ENCODE results near the gene OR10A7.
"Not testable (repeated sequence)": the region's sequence is repeated elsewhere in the genome, so short reads cannot be mapped to it uniquely, and the experiment has no call there.

The OR10A7 gene, protein sequence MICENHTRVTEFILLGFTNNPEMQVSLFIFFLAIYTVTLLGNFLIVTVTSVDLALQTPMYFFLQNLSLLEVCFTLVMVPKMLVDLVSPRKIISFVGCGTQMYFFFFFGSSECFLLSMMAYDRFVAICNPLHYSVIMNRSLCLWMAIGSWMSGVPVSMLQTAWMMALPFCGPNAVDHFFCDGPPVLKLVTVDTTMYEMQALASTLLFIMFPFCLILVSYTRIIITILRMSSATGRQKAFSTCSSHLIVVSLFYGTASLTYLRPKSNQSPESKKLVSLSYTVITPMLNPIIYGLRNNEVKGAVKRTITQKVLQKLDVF

DNA sequence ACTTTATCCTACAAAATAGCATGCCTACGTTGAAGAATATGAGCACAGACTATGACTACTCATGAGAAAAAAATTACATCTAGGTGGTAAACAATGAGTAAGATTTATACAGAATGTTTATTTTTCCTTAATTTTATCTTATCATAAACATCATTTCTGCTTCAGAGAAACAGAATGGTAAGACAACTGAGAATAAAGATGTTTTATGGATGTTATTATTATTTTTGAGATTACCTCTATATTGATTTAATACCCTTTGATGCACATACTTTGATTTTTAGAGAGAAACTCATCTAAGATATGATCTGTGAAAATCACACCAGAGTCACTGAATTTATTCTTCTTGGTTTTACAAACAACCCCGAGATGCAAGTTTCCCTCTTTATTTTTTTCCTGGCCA lies at the start of gene OR10A7:
TSS of gene OR10A7 (plus strand) at position 301 of the 400 bp plus-strand sequence. CDS start at position 301, 0 bp downstream.
- no peak for DNase-seq (ENCODE audit: low spot score)

DNA sequence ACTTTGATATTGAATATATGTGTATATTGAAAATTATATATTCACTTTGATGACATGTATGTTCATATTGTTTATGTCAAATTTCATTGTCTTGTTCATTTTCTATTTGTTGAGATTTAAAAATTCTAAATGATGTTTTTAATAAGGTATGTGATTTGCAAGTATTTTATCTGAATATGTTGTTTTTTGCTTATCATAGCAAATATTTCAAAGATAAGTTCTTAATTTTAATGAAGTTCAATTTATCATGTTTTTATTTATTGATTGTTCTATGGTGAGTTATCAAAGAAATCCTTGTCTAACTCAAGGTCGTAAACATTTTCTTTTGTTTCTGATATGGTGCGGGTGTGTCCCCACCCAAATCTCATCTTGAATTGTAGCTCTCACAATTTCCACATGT lies 49.4 kb upstream of the OR10A7 start:
- no peak for DNase-seq (ENCODE audit: low spot score)

DNA sequence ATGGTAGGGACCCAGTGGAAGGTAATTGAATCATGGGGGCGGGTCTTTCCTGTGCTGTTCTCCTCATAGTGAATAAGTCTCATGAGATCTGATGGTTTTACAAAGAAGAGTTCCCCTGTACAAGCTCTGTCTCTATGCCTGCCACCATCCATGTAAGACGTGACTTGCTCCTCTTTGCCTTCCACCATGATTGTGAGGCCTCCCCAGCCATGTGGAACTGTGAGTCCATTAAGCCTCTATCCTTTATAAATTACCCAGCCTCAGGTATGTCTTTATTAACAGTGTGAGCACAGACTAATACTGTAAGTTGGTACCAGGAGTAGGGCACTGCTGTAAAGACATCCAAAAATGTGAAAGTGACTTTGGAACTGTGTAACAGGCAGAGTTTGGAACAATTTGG lies 49.0 kb upstream of the OR10A7 start:
- DNase-seq (ENCODE audit: low spot score) = not testable (repeated sequence)

DNA sequence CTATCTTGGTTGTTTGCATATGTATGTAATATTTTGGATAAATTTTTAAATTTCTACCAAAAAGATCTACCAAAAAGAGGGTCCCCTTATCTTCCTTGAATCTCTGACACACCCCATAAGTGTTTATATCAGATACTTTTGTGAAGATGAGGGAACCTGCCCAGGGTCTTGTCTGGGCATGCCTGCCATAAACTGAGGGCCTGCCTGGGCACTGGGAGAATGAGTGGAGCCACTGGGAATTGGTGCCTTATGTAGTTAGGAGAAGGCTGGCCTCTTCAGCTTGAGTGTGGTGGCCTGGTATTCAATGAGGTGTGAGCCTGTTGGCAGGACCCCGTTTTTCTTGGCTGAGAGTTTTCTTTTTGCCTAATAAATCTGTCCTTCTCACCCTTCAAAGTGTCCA lies 48.1 kb upstream of the OR10A7 start:
- no peak for DNase-seq (ENCODE audit: low spot score)

DNA sequence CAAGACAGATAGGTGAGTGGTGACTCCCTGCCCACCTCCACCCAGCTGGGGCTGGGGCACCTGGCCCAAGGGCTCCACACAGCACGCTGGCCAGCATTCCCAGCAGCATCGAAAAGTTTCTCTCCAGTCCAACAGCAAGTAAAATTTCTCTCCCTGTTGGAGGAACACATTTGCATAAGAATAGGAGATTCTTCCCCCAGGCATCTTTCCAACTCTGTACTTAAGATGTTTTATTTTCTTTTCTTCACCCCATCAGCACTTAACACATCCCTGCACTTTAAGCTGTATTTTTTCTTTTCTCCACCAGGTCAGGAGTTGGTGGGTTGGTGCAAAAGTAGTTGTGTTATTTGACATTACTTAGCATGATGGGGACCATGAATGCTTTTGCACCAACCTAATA lies 47.4 kb upstream of the OR10A7 start:
- DNase-seq (ENCODE audit: low spot score) = no peak

DNA sequence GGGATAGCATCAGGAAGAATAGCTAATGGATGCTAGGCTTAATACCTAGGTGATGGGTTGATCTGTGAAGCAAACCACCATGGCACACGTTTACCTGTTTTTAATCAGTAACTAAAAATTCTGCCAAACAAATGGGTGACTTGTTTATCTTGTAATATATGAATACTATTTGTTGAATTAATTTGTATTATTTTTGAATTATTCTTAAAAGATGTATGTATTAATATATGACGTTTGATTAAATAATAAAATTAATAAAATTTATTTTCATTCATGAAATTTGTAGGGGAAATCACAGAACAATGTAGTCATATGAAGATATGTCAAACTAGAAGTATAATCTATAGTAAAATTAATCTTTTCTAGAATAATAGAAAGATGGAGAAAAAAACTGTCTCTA lies 32.3 kb upstream of the OR10A7 start:
- DNase-seq (ENCODE audit: low spot score) = no peak

DNA sequence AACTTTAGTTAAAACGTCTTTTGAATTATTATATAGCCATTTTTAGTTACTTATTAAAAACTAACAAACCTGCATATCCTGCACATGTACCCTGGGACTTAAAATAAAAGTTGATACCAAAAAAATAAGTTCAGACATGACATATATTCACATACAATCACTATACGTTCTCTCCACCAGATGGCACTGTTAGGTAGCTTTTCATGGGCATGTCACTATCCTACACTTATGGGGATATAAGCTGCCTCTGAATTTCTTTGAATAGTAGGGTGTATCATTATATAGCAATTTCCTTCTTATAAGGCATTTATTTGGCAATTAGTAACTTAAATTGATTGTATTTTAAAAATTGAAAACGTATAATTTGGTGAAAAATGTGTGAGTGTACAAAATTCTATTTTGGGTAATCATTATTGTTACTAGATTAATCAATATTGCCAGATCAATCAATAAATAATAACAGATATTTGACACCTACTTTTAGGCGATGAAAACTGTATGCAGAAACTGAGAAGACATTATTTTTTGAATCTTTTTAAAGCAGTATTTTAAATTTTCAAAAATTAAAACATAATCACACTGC lies 31.8 kb upstream of the OR10A7 start:
- peak; percentile 40 for DNase-seq (ENCODE audit: low spot score)

DNA sequence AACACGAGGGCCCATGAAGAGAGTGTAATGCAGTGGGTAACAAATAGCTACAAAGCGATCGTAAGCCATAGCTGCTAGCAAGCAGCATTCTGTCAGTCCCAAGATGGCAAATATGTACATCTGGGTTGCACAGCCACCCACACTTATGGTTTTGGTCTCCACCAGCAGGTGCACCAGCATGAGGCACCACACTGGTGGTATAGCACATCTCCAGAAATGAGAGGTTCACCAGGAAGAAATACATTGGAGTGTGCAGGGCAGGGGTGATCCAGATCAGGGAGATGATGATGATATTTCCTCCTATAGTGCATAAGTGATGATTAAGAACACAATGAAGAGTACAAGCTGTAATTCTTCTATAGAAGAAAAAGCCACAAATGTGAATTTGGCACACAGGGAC lies 26.4 kb upstream of the OR10A7 start:
- no peak for DNase-seq (ENCODE audit: low spot score)

DNA sequence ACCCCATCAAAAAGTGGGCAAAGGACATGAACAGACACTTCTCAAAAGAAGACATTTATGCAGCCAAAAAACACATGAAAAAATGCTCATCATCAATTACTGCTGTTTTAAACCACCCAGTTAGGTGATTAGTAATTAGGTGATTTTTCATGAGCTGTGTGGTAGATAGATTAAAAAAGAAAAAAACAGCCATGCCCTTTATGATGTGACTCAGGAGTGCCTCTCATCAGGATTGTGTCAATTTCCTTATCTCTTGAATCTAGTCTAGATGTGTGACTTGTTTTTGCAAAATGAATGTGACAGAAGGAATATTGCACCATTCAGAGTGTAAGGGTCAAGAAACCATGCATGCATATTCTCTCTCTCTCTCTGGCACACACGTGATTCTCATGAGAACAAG lies 5.7 kb downstream of the OR10A7 start:
- DNase-seq (ENCODE audit: low spot score) = no peak

DNA sequence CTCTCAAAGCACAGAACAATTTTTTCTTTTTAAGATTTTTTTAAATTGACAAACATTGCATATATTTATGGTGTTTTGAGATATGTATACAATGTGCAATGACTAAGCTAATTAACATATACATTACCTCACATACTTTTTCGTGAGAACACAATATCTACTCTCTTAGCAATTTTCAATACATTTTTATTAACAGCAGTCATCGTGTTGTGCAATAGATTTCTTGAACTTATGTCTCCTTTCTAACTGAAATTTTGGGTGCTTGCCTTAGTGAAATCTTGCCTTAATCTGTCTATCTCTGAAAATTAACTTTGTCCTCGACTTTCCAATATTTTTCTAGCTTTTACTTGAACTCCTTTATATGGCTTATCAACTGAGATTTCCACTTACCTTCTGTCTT lies 6.8 kb downstream of the OR10A7 start:
- DNase-seq (ENCODE audit: low spot score) = no peak

DNA sequence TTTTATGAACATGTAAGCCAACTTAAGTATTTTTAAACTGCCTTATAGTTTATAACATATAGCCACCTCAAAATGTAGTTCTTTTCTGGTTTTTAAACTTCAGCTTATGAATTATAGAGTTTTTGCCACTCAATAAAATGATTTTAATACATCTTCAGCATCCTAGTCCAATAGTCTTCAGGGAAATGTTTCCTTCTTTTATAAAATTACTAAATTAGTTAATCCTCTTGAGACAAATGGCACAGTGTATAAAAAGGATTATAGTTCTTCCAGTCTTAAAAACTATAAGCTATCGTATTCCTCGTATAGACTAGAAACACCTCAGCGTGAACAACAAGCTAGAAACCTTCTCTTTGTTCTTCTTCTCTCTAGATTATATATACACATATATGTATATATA lies 23.5 kb downstream of the OR10A7 start, which contains the start of gene OR6C74:
TSS of gene OR6C74 (plus strand) at position 301 of the 400 bp plus-strand sequence. CDS start 2,679 bp downstream, outside the sequence.
- no peak for DNase-seq (ENCODE audit: low spot score)

DNA sequence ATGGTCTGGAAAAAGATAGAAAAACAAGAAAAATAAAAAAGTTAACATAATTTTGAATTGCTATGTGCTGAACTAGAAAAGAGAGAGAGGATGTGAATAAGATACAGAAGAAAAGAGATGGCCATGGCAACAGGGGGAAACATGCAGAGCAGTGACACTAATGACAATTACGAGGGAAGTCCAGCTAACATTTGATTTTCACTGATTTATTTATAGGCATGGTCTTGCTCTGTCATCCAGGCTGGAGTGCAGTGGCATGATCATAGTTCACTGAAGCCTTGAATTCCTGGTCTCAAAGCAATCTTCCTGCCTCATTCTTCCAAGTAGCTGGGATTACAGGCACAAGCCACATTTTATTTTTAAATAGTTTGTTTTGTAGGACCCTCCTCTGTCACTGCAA lies 25.3 kb downstream of the OR10A7 start:
- DNase-seq (ENCODE audit: low spot score) = no peak

DNA sequence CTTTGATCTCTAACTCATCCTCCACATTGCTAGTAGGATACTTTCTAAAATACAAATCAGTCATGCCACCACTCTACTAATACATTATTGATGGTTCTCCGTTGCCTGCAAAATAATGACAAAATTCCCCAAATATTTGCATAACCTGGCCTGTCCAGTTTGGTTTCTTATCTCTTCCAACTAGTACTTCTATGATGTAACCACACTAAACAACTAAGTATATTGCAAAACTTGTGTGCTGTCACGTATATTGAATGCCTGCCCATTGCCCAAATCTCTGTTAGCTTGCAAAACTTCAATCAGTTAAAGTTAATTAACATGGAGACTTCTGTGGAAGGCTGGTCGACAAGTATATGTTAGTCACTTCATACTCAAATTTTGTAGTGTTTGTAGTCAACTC lies 30.1 kb downstream of the OR10A7 start:
- DNase-seq (ENCODE audit: low spot score) = no peak

DNA sequence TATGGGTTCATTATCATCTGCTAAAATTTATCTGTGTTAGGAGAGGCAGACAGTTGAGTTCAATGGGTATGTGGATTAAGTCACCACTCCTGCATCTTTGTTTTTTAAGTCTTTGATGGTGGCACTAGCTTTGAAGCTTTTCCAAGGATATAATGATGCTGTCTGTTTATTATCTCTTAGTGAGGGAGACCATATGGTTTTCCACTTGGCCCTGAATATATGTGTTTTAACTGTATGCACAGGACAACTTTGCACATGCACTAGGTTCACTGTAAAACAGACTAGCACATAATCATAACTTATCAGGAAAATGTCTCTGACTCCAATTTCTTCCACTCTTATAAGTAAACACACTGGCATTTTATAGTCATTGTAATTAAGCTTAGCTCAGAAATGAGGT lies 32.5 kb downstream of the OR10A7 start:
- no peak for DNase-seq (ENCODE audit: low spot score)

DNA sequence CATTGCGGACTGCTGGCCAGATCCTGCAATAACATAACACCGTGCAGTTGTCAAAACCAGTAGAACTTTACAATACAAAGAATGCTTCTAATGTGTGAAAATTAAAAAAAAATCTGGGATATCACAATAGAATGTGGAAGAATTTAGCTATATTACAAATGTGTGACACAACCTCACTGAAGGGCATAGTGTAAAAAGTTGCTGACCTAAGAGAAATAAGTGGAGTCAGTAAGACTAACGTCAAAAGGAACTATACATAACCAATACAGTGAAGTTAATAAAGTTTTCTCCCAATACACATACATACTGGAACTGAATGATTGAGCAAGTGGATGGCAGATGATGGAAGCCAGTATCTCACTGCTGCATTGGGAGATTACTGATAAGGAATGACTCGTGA lies 36.0 kb downstream of the OR10A7 start:
- no peak for DNase-seq (ENCODE audit: low spot score)

DNA sequence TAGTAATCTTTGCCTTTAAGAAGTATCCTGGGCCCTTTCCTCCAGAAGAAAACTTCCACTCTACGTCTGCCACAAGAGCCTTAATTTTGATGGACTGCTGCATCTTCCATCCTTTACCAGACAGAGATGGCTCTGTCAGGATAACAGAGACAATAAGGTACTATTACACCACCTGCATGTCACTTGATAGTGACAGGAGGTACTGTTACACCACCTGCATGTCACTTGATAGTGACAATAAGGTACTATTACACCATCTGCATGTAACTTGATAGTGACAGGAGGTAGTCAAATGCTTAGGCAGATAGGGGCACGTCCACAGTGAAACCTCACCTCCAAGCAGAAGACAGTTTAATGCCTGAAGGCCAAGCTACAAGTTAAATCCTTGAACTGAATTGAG lies 37.5 kb downstream of the OR10A7 start:
- no peak for DNase-seq (ENCODE audit: low spot score)
